Skeletal muscle tissue (tissue), 4 donors: Measurements from ENCODE around the gene S1PR2. TPM values are rescaled to one million over a fixed set of nuclear protein-coding genes. Genes with fewer than 3 reads are reported as not detected.
"Not testable (repeated sequence)": the region's sequence is repeated elsewhere in the genome, so short reads cannot be mapped to it uniquely, and the experiment has no call there.

Experiments
- H3K27ac ChIP-seq: one replicate; pipeline ENCODE4 v1.7.0; 2013; ENCODE audit warnings: mild to moderate bottlenecking, low read depth, low read length, inconsistent platforms
- H3K27me3 ChIP-seq, 3 donors: one replicate each; pipeline ENCODE4 v1.7.0; 2013; ENCODE audit warnings: low read length in 3 of 3; ENCODE audit not compliant: control insufficient read depth in 3 of 3, insufficient read depth in 3 of 3
- H3K36me3 ChIP-seq, 3 donors: one replicate each; pipeline ENCODE4 v1.7.0; 2013; ENCODE audit warnings: low read length in 3 of 3; ENCODE audit not compliant: control insufficient read depth in 3 of 3, insufficient read depth in 3 of 3
- H3K4me1 ChIP-seq, 3 donors: one replicate each; pipeline ENCODE4 v1.7.0; 2013; ENCODE audit warnings: low read length in 3 of 3, mild to moderate bottlenecking in 3 of 3; ENCODE audit not compliant: control insufficient read depth in 3 of 3, insufficient read depth in 3 of 3
- H3K4me3 ChIP-seq, 3 donors: one replicate each; pipeline ENCODE4 v1.7.0; 2013; ENCODE audit warnings: low read length in 3 of 3
- H3K9ac ChIP-seq, 3 donors: one replicate each; pipeline ENCODE4 v1.7.0; 2013; ENCODE audit warnings: low read length in 3 of 3, mild to moderate bottlenecking in 3 of 3, moderate library complexity in 2 of 3, low read depth in 1 of 3
- H3K9me3 ChIP-seq, 3 donors: one replicate each; pipeline ENCODE4 v1.7.0; 2013; ENCODE audit warnings: low read length in 3 of 3; ENCODE audit not compliant: control insufficient read depth in 3 of 3
- total RNA-seq: library from RNA; depleted of rRNA; stranded (reverse); fragments of >200 nt; gene quantifications from one replicate; pipeline ENCODE4 v1.2.3, GENCODE V29; 2014
- donor health status: Osteomylitis.

Gene S1PR2
- total RNA-seq, 1 donor from 2014 or later: 9.9 TPM

- no peaks in the 10 kb centered on the region for H3K9me3 ChIP-seq
- no peak overlapping the region for H3K9ac ChIP-seq
- H3K27me3 ChIP-seq: no peaks in the 10 kb centered on the region
- peaks cover 36 to 43% (median 41%) of the 10 kb centered on the region in 3 donors for H3K36me3 ChIP-seq
- H3K4me1 ChIP-seq: peaks cover 9 to 23% (median 12%) of the 10 kb centered on the region in 3 donors
- no peak overlapping the region for H3K4me3 ChIP-seq
- H3K27ac ChIP-seq: no peak overlapping the region
Observed at GRCh38 chr19:10255358-10255757, 24.2 kb upstream of the S1PR2 start.

GRCh38 chr19:10254244-10254643 lies 23.1 kb upstream of the S1PR2 start:
- H3K27ac ChIP-seq: no peak overlapping the region
- peaks cover 36 to 43% (median 39%) of the 10 kb centered on the region in 3 donors for H3K36me3 ChIP-seq
- H3K4me3 ChIP-seq: no peak overlapping the region
- no peaks in the 10 kb centered on the region for H3K27me3 ChIP-seq
- H3K9me3 ChIP-seq: no peaks in the 10 kb centered on the region
- no peak overlapping the region for H3K9ac ChIP-seq
- peaks cover 9 to 23% (median 14%) of the 10 kb centered on the region in 3 donors for H3K4me1 ChIP-seq

GRCh38 chr19:10252707-10253106 lies 21.6 kb upstream of the S1PR2 start:
- H3K9me3 ChIP-seq: no peaks in the 10 kb centered on the region
- H3K27ac ChIP-seq: peak overlapping the region; percentile 69
- H3K4me3 ChIP-seq: peak overlapping the region; percentile 94 to 99 (median 98)
- no peaks in the 10 kb centered on the region for H3K27me3 ChIP-seq
- peaks cover 26 to 32% (median 27%) of the 10 kb centered on the region in 3 donors for H3K36me3 ChIP-seq
- peak overlapping the region; percentile 95 to 97 (median 95) for H3K9ac ChIP-seq
- peaks cover 9 to 16% (median 12%) of the 10 kb centered on the region in 3 donors for H3K4me1 ChIP-seq

GRCh38 chr19:10251792-10252694 lies 20.9 kb upstream of the S1PR2 start, which contains the start of gene MRPL4:
MRPL4 (plus strand) TSS chr19:10252214; CDS start chr19:10252254, 40 bp downstream.
- Histone ChIP-seq H3K27me3 (no peaks in the 10 kb centered on the region), H3K9me3 (no peaks in the 10 kb centered on the region), H3K4me1 (peaks cover 9 to 16% (median 12%) of the 10 kb centered on the region in 3 donors), H3K36me3 (peaks cover 20 to 25% (median 21%) of the 10 kb centered on the region in 3 donors), H3K9ac (peak within 1 kb of the TSS; percentile 95 to 97 (median 95)), H3K27ac (peak within 1 kb of the TSS; percentile 69), H3K4me3 (peak within 1 kb of the TSS; percentile 94 to 99 (median 98))

DNA sequence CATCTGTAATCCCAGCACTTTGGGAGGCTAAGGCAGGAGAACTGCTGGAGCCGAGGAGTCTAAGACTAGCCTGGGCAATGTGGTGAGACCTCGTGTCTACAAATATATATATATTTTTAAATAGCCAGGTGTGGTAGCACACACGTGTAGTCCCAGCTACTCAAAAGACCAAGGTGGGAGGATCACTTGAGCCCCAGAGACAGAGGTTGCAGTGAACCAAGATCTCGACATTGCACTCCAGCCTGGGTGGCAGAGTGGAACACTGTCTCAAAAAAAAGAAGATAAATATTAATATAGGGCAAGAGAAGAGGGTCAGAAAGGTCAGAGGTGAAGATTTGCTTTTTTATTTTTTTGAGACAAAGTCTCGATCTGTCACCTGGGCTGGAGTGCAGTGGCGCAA lies 15.4 kb upstream of the S1PR2 start:
- Histone ChIP-seq H3K36me3 (no peaks in the 10 kb centered on the region), H3K9ac (no peak overlapping the region), H3K4me1 (peaks cover 0 to 4% (median 0%) of the 10 kb centered on the region in 3 donors), H3K4me3 (no peak overlapping the region), H3K9me3 (no peaks in the 10 kb centered on the region), H3K27ac (no peak overlapping the region), H3K27me3 (no peaks in the 10 kb centered on the region)

DNA sequence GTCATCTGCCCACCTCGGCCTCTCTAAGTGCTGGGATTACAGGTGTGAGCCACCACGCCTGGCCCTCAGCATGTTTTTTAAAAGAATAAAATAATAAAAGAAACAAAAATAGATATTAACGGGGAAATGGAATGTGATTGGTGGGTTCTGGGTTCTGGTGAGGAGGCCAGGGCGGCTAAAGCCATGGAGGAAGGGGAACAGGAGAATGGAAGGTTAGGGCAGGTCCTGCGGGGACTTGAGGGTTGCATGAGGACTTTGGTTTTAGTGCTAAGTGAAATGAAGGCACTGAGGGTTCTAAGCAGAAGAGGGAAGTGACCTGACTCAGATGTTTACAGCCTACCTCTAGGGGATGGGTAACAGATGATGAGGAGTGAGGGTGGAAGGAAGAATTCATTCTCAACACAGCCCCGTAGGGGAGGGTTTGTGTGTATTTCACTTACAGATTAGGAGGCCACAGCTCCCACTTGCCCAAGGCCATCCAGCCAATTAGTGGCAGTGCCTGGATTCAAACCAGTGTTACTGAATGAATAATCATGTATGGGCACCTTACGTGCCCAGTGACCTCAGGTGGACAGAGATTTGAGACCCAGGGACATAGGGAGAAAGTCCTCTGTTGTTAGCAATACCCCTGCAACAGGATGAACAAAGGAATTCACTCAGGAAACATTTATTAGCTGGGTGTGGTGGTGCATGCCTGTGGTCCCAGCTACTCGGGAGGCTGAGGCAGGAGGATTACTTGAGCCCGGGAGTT lies 14.2 kb upstream of the S1PR2 start:
- Histone ChIP-seq H3K27me3 (no peaks in the 10 kb centered on the region), H3K4me3 (no peak overlapping the region), H3K9me3 (no peaks in the 10 kb centered on the region), H3K4me1 (peaks cover 0 to 2% (median 0%) of the 10 kb centered on the region in 3 donors), H3K9ac (peak overlapping the region in 1 of 3 donors; percentile 16), H3K27ac (no peak overlapping the region), H3K36me3 (no peaks in the 10 kb centered on the region)

DNA sequence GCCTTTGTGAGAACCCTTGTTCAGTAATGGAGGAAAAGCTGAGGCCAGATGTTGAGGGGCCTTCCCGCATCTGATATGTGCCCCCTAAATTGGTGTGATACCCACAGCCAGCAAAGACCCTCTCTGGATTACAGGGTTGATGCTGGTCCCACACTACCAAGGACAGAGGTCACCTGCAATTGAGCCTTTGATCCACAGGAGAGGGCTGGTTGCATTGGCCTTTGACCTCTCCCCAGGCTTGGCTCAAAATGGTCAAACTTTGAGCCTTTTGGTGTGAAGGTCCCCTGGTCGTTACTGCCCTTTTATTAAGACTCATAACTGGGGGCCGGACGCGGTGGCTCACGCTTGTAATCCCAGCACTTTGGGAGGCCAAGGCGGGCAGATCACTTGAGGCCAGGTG lies 12.5 kb upstream of the S1PR2 start:
- H3K27me3 ChIP-seq: no peaks in the 10 kb centered on the region
- H3K27ac ChIP-seq: no peak overlapping the region
- no peaks in the 10 kb centered on the region for H3K36me3 ChIP-seq
- H3K9me3 ChIP-seq: no peaks in the 10 kb centered on the region
- no peak overlapping the region for H3K4me3 ChIP-seq
- H3K9ac ChIP-seq: no peak overlapping the region
- H3K4me1 ChIP-seq: peaks cover 0 to 1% (median 0%) of the 10 kb centered on the region in 3 donors

DNA sequence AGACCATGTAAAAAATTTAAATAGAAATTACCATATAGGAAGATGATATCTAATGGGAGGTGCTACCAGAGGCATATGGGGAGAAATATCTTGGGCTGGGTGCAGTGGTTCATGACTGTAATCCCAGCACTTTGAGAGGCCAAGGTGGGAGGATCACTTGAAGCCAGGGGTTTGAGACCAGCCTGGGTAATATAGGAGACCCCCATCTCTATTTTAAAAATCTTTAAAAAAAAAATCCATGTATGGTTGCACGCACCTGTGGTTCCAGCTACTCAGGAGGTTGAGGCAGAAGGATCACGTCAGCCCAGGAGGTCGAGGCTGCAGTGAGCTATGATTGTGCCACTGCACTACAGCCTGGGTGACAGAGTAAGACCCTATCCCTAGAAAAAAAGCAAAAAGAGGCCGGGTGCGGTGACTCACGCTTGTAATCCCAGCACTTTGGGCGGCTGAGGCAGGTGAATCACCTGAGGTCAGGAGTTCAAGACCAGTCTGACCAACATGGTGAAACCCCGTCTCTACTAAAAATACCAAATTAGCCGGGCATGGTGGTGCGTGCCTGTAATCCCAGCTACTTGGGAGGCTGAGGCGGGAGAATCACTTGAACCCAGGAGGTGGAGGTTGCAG lies 10.8 kb upstream of the S1PR2 start:
- H3K9ac ChIP-seq, H3K27me3 ChIP-seq, H3K4me1 ChIP-seq, H3K27ac ChIP-seq, H3K4me3 ChIP-seq, H3K36me3 ChIP-seq, H3K9me3 ChIP-seq: not testable (repeated sequence)

GRCh38 chr19:10238172-10238783 lies 7.1 kb upstream of the S1PR2 start:
- H3K9me3 ChIP-seq: no peaks in the 10 kb centered on the region
- H3K27me3 ChIP-seq: no peaks in the 10 kb centered on the region
- H3K4me3 ChIP-seq: no peak overlapping the region
- peak overlapping the region; percentile 66 for H3K27ac ChIP-seq
- no peaks in the 10 kb centered on the region for H3K36me3 ChIP-seq
- no peak overlapping the region for H3K9ac ChIP-seq
- H3K4me1 ChIP-seq: peaks cover 0 to 9% (median 6%) of the 10 kb centered on the region in 3 donors
